Epidermal melanocyte (primary cell): ENCODE results near the gene SETX.
A peak's percentile ranks its signal among the peaks of the same experiment; 100 is the strongest.

ENCODE experiments used
- DNase-seq: peaks from one replicate; pipeline ENCODE4 v3.0.0; 2011; ENCODE audit warnings: low spot score; ENCODE audit not compliant: insufficient read length

The SETX gene

GRCh38 chr9:132241483-132241839, 113.3 kb downstream of the SETX start:
- DNase-seq = no peak

GRCh38 chr9:132240841-132241482, 113.8 kb downstream of the SETX start:
- peak; percentile 71 for DNase-seq

GRCh38 chr9:132239999-132240840, 114.6 kb downstream of the SETX start:
- DNase-seq = no peak

GRCh38 chr9:132239518-132239917, 115.3 kb downstream of the SETX start:
- no peak for DNase-seq

- no peak for DNase-seq
These were observed 115.8 kb downstream of the SETX start for GRCh38 chr9:132238992-132239391.

GRCh38 chr9:132238026-132238972, 116.5 kb downstream of the SETX start:
- no peak for DNase-seq

GRCh38 chr9:132237481-132237880, 117.3 kb downstream of the SETX start:
- no peak for DNase-seq

GRCh38 chr9:132236662-132237311, 118.0 kb downstream of the SETX start:
- no peak for DNase-seq

GRCh38 chr9:132235894-132236661, 118.7 kb downstream of the SETX start:
- DNase-seq = peak; percentile 86

- no peak for DNase-seq
These were observed 119.7 kb downstream of the SETX start for GRCh38 chr9:132235125-132235524.

GRCh38 chr9:132234535-132234934, 120.3 kb downstream of the SETX start:
- DNase-seq = no peak

- DNase-seq = no peak
These were observed 121.6 kb downstream of the SETX start for GRCh38 chr9:132233138-132233537.

- no peak for DNase-seq
These were observed 122.3 kb downstream of the SETX start for GRCh38 chr9:132232522-132232921.

- DNase-seq = no peak
These were observed 123.6 kb downstream of the SETX start for GRCh38 chr9:132231019-132231701.

- DNase-seq = no peak
These were observed 124.2 kb downstream of the SETX start for GRCh38 chr9:132230605-132231004.

- no peak for DNase-seq
These were observed 126.7 kb downstream of the SETX start for GRCh38 chr9:132228062-132228461.

GRCh38 chr9:132226571-132227430, 128.0 kb downstream of the SETX start:
- no peak for DNase-seq

GRCh38 chr9:132224645-132225044, 130.1 kb downstream of the SETX start:
- DNase-seq = no peak

GRCh38 chr9:132221941-132222340, 132.8 kb downstream of the SETX start:
- no peak for DNase-seq
